Peyer's patch (tissue), 4 donors: Measurements from ENCODE around the gene STEAP3.

Experiments
- POLR2A ChIP-seq, 2 donors: fragments of 450-650 bp; IDR thresholded peaks; one replicate each; pipeline ENCODE4 v1.5.1; 2017; ENCODE audit warnings: antibody characterized with exemption in 2 of 2, mild to moderate bottlenecking in 2 of 2, moderate library complexity in 2 of 2
- TF ChIP-seq, protein P1 (sequence below), 6 experiments: fragments of 450-650 bp in 4 of 6; fragments of 200-600 bp in 2 of 6; sonication (generic) in 1 of 6; IDR thresholded peaks; one replicate each; pipeline ENCODE4 v1.5.1; 2017 to 2019; ENCODE audit warnings: antibody characterized with exemption in 6 of 6, mild to moderate bottlenecking in 3 of 6, moderate library complexity in 1 of 6

DNA sequence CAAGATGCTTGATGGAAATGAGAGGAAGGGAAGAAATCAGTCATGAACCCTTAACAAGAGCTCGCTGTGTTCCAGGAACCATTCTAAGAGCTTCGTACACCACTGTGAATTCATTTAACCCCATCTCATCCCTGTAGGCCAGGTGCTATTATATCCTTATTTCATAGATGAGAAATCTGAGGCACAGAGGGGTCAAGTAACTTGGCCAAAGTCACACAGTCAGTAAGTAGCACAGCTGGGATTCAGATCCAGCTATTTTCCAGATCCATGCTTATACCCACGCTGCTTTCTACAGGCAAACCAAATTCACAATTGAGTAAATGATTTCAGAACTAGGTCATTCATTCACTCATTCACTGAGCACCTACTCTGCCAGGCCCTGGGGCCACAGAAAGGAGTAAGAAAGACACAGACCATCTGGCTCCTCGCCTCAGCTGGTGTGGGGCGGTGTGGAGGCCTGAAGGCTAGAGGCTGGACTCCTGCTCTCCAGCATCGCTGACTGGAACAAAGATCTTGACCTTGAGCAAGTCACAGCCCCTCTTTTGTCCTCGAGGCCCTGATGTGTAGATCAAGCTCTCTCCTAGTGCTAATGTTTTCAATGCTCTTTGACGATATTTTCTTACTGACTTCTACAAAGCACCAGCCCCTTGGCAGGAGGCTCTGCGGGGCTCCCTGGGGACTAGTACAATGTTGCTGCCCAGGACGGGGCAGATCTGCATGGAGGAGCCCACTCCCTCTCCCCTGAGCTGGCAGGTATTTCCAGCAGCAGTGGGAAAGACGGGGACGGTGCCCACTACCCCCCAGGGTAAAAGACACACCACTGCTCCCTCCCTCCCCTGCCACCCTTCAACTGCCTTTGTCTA is 26.5 kb downstream of the STEAP3 start:
- TF ChIP-seq, protein P1, sequence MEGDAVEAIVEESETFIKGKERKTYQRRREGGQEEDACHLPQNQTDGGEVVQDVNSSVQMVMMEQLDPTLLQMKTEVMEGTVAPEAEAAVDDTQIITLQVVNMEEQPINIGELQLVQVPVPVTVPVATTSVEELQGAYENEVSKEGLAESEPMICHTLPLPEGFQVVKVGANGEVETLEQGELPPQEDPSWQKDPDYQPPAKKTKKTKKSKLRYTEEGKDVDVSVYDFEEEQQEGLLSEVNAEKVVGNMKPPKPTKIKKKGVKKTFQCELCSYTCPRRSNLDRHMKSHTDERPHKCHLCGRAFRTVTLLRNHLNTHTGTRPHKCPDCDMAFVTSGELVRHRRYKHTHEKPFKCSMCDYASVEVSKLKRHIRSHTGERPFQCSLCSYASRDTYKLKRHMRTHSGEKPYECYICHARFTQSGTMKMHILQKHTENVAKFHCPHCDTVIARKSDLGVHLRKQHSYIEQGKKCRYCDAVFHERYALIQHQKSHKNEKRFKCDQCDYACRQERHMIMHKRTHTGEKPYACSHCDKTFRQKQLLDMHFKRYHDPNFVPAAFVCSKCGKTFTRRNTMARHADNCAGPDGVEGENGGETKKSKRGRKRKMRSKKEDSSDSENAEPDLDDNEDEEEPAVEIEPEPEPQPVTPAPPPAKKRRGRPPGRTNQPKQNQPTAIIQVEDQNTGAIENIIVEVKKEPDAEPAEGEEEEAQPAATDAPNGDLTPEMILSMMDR (IDR thresholded peaks at IDR 0.05): no peak
- no peak for TF ChIP-seq POLR2A (IDR thresholded peaks at IDR 0.05)
